ENCODE measurements around the gene KLF14.
A peak's percentile ranks its signal among the peaks of the same experiment; 100 is the strongest.

KLF14 gene

GRCh38 chr7:130733931-130734814, at the start of gene KLF14 (continued):
- TF ChIP-seq ZNF19 (tag by site-specific recombination; IDR thresholded peaks at IDR 0.05; ENCODE audit: low read depth), result no peak
- TF ChIP-seq ZNF169 (tag by site-specific recombination; IDR thresholded peaks at IDR 0.05), result no peak
- no peak for TF ChIP-seq PRDM1 (tag by site-specific recombination; IDR thresholded peaks at IDR 0.05)
- no peak for TF ChIP-seq ZNF354C (tag by site-specific recombination; IDR thresholded peaks at IDR 0.05; ENCODE audit: borderline replicate concordance, low read depth)
- peak; percentile 60 for TF ChIP-seq ZBTB8A (tag by site-specific recombination; IDR thresholded peaks at IDR 0.05)
- no peak for TF ChIP-seq ZNF510 (tag by site-specific recombination; IDR thresholded peaks at IDR 0.05; ENCODE audit: insufficient replicate concordance)
- no peak for TF ChIP-seq KLF16 (tag by site-specific recombination; IDR thresholded peaks at IDR 0.05)
- TF ChIP-seq, protein P1, sequence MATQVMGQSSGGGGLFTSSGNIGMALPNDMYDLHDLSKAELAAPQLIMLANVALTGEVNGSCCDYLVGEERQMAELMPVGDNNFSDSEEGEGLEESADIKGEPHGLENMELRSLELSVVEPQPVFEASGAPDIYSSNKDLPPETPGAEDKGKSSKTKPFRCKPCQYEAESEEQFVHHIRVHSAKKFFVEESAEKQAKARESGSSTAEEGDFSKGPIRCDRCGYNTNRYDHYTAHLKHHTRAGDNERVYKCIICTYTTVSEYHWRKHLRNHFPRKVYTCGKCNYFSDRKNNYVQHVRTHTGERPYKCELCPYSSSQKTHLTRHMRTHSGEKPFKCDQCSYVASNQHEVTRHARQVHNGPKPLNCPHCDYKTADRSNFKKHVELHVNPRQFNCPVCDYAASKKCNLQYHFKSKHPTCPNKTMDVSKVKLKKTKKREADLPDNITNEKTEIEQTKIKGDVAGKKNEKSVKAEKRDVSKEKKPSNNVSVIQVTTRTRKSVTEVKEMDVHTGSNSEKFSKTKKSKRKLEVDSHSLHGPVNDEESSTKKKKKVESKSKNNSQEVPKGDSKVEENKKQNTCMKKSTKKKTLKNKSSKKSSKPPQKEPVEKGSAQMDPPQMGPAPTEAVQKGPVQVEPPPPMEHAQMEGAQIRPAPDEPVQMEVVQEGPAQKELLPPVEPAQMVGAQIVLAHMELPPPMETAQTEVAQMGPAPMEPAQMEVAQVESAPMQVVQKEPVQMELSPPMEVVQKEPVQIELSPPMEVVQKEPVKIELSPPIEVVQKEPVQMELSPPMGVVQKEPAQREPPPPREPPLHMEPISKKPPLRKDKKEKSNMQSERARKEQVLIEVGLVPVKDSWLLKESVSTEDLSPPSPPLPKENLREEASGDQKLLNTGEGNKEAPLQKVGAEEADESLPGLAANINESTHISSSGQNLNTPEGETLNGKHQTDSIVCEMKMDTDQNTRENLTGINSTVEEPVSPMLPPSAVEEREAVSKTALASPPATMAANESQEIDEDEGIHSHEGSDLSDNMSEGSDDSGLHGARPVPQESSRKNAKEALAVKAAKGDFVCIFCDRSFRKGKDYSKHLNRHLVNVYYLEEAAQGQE (tag by site-specific recombination; IDR thresholded peaks at IDR 0.05), result no peak
- TF ChIP-seq KLF8 (tag by site-specific recombination; IDR thresholded peaks at IDR 0.05), result peak; percentile 57; the same call in 1 of the 2 replicates
- TF ChIP-seq ZNF335 (tag by site-specific recombination; conservative IDR thresholded peaks at IDR 0.05), result peak; percentile 76
- TF ChIP-seq ZNF157 (tag by site-specific recombination; IDR thresholded peaks at IDR 0.05), result no peak
- TF ChIP-seq PATZ1 (tag by site-specific recombination; IDR thresholded peaks at IDR 0.05), result peak; percentile 78
- TF ChIP-seq, protein P2, sequence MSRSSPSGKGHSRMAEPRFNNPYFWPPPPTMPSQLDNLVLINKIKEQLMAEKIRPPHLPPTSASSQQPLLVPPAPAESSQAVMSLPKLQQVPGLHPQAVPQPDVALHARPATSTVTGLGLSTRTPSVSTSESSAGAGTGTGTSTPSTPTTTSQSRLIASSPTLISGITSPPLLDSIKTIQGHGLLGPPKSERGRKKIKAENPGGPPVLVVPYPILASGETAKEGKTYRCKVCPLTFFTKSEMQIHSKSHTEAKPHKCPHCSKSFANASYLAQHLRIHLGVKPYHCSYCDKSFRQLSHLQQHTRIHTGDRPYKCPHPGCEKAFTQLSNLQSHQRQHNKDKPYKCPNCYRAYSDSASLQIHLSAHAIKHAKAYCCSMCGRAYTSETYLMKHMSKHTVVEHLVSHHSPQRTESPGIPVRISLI (tag by site-specific recombination; IDR thresholded peaks at IDR 0.05), result peak; percentile 89
- TF ChIP-seq KLF9 (tag by site-specific recombination; IDR thresholded peaks at IDR 0.05; ENCODE audit: low read depth), result no peak
- no peak for TF ChIP-seq ZBTB48 (tag by site-specific recombination; IDR thresholded peaks at IDR 0.05)
- TF ChIP-seq GLI2 (tag by site-specific recombination; IDR thresholded peaks at IDR 0.05; ENCODE audit: borderline replicate concordance, low read depth), result no peak

- Histone ChIP-seq H3K9me3 (ENCODE audit: control insufficient read depth, insufficient read depth, low read depth, low read length) (no peaks in the 10 kb centered on the region), H3K4me1 (ENCODE audit: control insufficient read depth, insufficient read depth, low read length) (no peaks in the 10 kb centered on the region), H3K27ac (ENCODE audit: extremely low read depth, low read depth, low read length) (no peak overlapping the region), H3K4me3 (ENCODE audit: low read depth, low read length) (no peak overlapping the region), H3K36me3 (ENCODE audit: control insufficient read depth in 2 of 2, insufficient read depth in 1 of 2, low read length in 2 of 2) (no peaks in the 10 kb centered on the region)
- POLR2A ChIA-PET, result no interaction called here
- CTCF ChIA-PET, result no interaction called here
- TF ChIP-seq ZNF175 (tag by site-specific recombination; IDR thresholded peaks at IDR 0.05), result no peak
- no peak for TF ChIP-seq OVOL3 (tag by site-specific recombination; IDR thresholded peaks at IDR 0.05)
- no peak for TF ChIP-seq ZNF76 (tag by site-specific recombination; IDR thresholded peaks at IDR 0.05; ENCODE audit: borderline replicate concordance, low read depth)
- TF ChIP-seq ZNF394 (tag by site-specific recombination; IDR thresholded peaks at IDR 0.05; ENCODE audit: borderline replicate concordance), result no peak
- no peak for TF ChIP-seq ZNF155 (tag by site-specific recombination; IDR thresholded peaks at IDR 0.05)
- TF ChIP-seq ZFP3 (tag by site-specific recombination; IDR thresholded peaks at IDR 0.05; ENCODE audit: low read depth), result no peak
- TF ChIP-seq ZNF26 (tag by site-specific recombination; IDR thresholded peaks at IDR 0.05), result no peak
- no peak for TF ChIP-seq PATZ1 (tag by site-specific recombination; IDR thresholded peaks at IDR 0.05)
- no peak for TF ChIP-seq ZNF571 (tag by site-specific recombination; IDR thresholded peaks at IDR 0.05)
- TF ChIP-seq FEZF1 (tag by site-specific recombination; IDR thresholded peaks at IDR 0.05), result no peak
- no peak for TF ChIP-seq ZEB2 (tag by site-specific recombination; IDR thresholded peaks at IDR 0.05)
- no peak for TF ChIP-seq ZNF350 (tag by site-specific recombination; IDR thresholded peaks at IDR 0.05)
Observed at GRCh38 chr7:130781346-130781745, 47.3 kb upstream of the KLF14 start.
